Measurements from ENCODE around the gene TDRD6. TPM values are rescaled to one million over a fixed set of nuclear protein-coding genes. Genes with fewer than 3 reads are reported as not detected.

The TDRD6 gene
- total and polyA plus RNA-seq, 2 experiments from 2014 or later: 0.14 to 0.24 TPM

GRCh38 chr6:46652603-46653438, 34.9 kb upstream of the TDRD6 start, which contains the start of the genes CYP39A1 and SLC25A27:
TSS of gene CYP39A1 (minus strand) at chr6:46652818. CDS start at chr6:46652582, 236 bp downstream.
TSS of gene SLC25A27 (plus strand) at chr6:46652975. CDS start at chr6:46653193, 218 bp downstream.
- DNase-seq (ENCODE audit: low spot score) (peak; percentile 98), ATAC-seq (peak; percentile 97)
- H3K27me3 Mint-ChIP-seq (ENCODE audit: insufficient read depth, low read depth, poor library complexity): peaks cover 17% of the 10 kb centered on the region
- H3K27ac Mint-ChIP-seq: peak within 1 kb of the TSS; percentile 52
- H3K9me3 Mint-ChIP-seq: no peaks in the 10 kb centered on the region; the same call in 2 of the 3 replicates
- H3K4me3 Mint-ChIP-seq: peak within 1 kb of the TSS; percentile 83
- H3K4me1 ChIP-seq (ENCODE audit: insufficient read depth): peaks cover 13% of the 10 kb centered on the region
- peaks cover 4% of the 10 kb centered on the region; the same call in 1 of the 3 replicates for H3K36me3 Mint-ChIP-seq (ENCODE audit: low read depth)
- peaks cover 11% of the 10 kb centered on the region; the same call in 2 of the 3 replicates for H3K4me1 Mint-ChIP-seq
- H3F3A ChIP-seq (replicated peaks; ENCODE audit: low read depth): no peaks in the 10 kb centered on the region
- no peak within 1 kb of the TSS for H3K27ac ChIP-seq (ENCODE audit: low read depth)
- TF ChIP-seq CREB1 (CRISPR knock-in tag; IDR thresholded peaks at IDR 0.05; ENCODE audit: low read depth) (no peak), POLR2AphosphoS5 (IDR thresholded peaks at IDR 0.05; ENCODE audit: low read depth) (peak; percentile 56)
- H2AFZ ChIP-seq: peak within 1 kb of the TSS; percentile 92
- H3K27me3 ChIP-seq (ENCODE audit: insufficient read depth): peaks cover 12% of the 10 kb centered on the region
- peak within 1 kb of the TSS; percentile 64 for H3K4me3 ChIP-seq
- H3K36me3 ChIP-seq (ENCODE audit: insufficient read depth): no peaks in the 10 kb centered on the region
- no peaks in the 10 kb centered on the region for H3K9me2 ChIP-seq (ENCODE audit: insufficient read depth)
- H3K79me2 ChIP-seq (replicated peaks; ENCODE audit: insufficient read depth): no peaks in the 10 kb centered on the region; the same call in 1 of the 2 replicates
- peak within 1 kb of the TSS; percentile 77 for H3K4me2 ChIP-seq
- H4K20me1 ChIP-seq (replicated peaks; ENCODE audit: insufficient read depth): no peaks in the 10 kb centered on the region; the same call in 1 of the 2 replicates

- peak; percentile 41 for DNase-seq (ENCODE audit: low spot score)
Observed at GRCh38 chr6:46653439-46654195, 34.1 kb upstream of the TDRD6 start.

More at GRCh38 chr6:46653439-46654195, 34.1 kb upstream of the TDRD6 start:
- no peaks in the 10 kb centered on the region for H3K9me2 ChIP-seq (ENCODE audit: insufficient read depth)
- H3K4me3 ChIP-seq: peak overlapping the region; percentile 64
- H3K4me1 ChIP-seq (ENCODE audit: insufficient read depth): peaks cover 13% of the 10 kb centered on the region
- Mint-ChIP-seq H3K4me1 (peaks cover 11% of the 10 kb centered on the region; the same call in 2 of the 3 replicates), H3K27ac (no peak overlapping the region), H3K9me3 (no peaks in the 10 kb centered on the region; the same call in 2 of the 3 replicates), H3K4me3 (peak overlapping the region; percentile 83), H3K27me3 (ENCODE audit: insufficient read depth, low read depth, poor library complexity) (peaks cover 17% of the 10 kb centered on the region), H3K36me3 (ENCODE audit: low read depth) (peaks cover 4% of the 10 kb centered on the region; the same call in 1 of the 3 replicates)
- TF ChIP-seq CTCF (conservative IDR thresholded peaks at IDR 0.05; ENCODE audit: low read depth in 2 of 2) (no peak), CREB1 (CRISPR knock-in tag; IDR thresholded peaks at IDR 0.05; ENCODE audit: low read depth) (no peak), REST (IDR thresholded peaks at IDR 0.05; ENCODE audit: unreplicated experiment) (no peak)
- H3K27me3 ChIP-seq (ENCODE audit: insufficient read depth): peaks cover 12% of the 10 kb centered on the region
- no peak overlapping the region for H3K27ac ChIP-seq (ENCODE audit: low read depth)
- H3K36me3 ChIP-seq (ENCODE audit: insufficient read depth): no peaks in the 10 kb centered on the region; the same call in 1 of the 2 replicates
- H2AFZ ChIP-seq: peak overlapping the region; percentile 89
- no peak for ATAC-seq
- no peaks in the 10 kb centered on the region for H3F3A ChIP-seq (replicated peaks; ENCODE audit: low read depth)
- H3K4me2 ChIP-seq: peak overlapping the region; percentile 77
- no peaks in the 10 kb centered on the region; the same call in 1 of the 2 replicates for H3K79me2 ChIP-seq (replicated peaks; ENCODE audit: insufficient read depth)
- H4K20me1 ChIP-seq (replicated peaks; ENCODE audit: insufficient read depth): no peaks in the 10 kb centered on the region; the same call in 1 of the 2 replicates

Data from GM23338 (cell line).